Endothelial cell (in vitro differentiated cells): ENCODE data around the gene NHEJ1. TPM values are rescaled to one million over a fixed set of nuclear protein-coding genes. Genes with fewer than 3 reads are reported as not detected.

Experiments used
- DNase-seq: peaks from one replicate; pipeline ENCODE4 v3.0.0; 2021; ENCODE audit warnings: low spot score
- H3K27ac Mint-ChIP-seq: one replicate; pipeline ENCODE4 v1.8.0; 2021; ENCODE audit warnings: mixed read lengths, inconsistent platforms; ENCODE audit not compliant: unreplicated experiment
- H3K27me3 Mint-ChIP-seq: one replicate; pipeline ENCODE4 v1.8.0; 2021; ENCODE audit warnings: mild to moderate bottlenecking, moderate library complexity, mixed read lengths, inconsistent platforms; ENCODE audit not compliant: unreplicated experiment
- H3K36me3 Mint-ChIP-seq: one replicate; pipeline ENCODE4 v1.8.0; 2021; ENCODE audit warnings: mild to moderate bottlenecking, low read depth, mixed read lengths, inconsistent platforms; ENCODE audit not compliant: unreplicated experiment
- H3K4me1 Mint-ChIP-seq: one replicate; pipeline ENCODE4 v1.8.0; 2021; ENCODE audit warnings: mild to moderate bottlenecking, mixed read lengths, inconsistent platforms; ENCODE audit not compliant: unreplicated experiment
- H3K4me3 Mint-ChIP-seq: one replicate; pipeline ENCODE4 v1.8.0; 2021; ENCODE audit warnings: mild to moderate bottlenecking, mixed read lengths, inconsistent platforms; ENCODE audit not compliant: unreplicated experiment
- H3K9me3 Mint-ChIP-seq: one replicate; pipeline ENCODE4 v1.8.0; 2021; ENCODE audit warnings: mixed read lengths, inconsistent platforms; ENCODE audit not compliant: unreplicated experiment
- CTCF ChIP-seq: fragments of 200-600 bp; sonication (generic); IDR thresholded peaks from one replicate; pipeline ENCODE4 v1.5.0; 2021; ENCODE audit warnings: antibody characterized with exemption; ENCODE audit not compliant: unreplicated experiment
- total RNA-seq: library from RNA; stranded (reverse); fragmentation: NEBNext Ultra II Directional; extraction: Animal tissue kit (Norgen Biotek cat#: 25700); gene quantifications from one replicate; pipeline ENCODE4 v1.2.1, GENCODE V29; 2021; ENCODE audit not compliant: unreplicated experiment

Gene NHEJ1
- total RNA-seq, 1 donor from 2014 or later, result 11.1 TPM

DNA sequence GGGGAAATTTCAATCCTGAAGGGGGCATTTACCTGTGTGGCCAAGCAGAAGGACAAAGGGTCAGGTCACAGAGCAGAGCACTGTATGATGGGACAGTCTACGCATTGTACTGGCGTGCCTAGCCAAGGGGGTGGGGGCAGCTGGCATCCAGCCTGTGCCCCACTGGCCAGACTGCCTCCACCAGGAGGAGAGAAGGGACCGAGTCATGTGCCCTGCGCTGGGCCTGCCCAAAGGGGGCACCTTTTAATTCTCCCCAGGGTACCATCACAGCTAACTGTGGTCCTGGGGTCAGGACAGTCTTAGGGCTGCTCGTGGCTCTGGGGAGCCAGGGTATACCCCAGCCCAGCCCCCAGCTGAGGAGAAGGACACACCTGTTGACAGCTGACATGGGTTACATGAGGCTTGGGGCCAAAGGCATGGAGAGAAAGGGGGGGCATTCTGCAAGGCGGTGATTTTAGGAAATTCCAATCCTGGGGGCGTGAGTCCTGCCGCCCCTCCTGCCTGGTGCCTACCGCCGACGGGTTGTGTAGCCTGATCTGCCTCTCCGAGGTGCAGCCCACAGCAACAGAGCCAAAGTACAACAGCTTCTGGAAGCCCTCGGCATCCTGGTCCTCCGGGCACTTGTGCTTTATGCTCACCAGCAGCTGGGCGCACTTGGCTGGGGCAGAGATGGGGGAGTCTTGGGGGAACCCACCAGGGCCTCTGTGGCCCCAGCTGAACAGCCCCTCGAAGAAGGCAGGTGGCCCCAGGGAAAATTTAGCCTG lies 130.3 kb downstream of the NHEJ1 start:
- Mint-ChIP-seq H3K4me1 (no peaks in the 10 kb centered on the region), H3K9me3 (no peaks in the 10 kb centered on the region), H3K27me3 (peaks cover 2% of the 10 kb centered on the region), H3K27ac (no peak overlapping the region), H3K4me3 (no peak overlapping the region), H3K36me3 (no peaks in the 10 kb centered on the region)
- no peak for TF ChIP-seq CTCF
- no peak for DNase-seq

- DNase-seq, result peak; percentile 88
- H3K4me3 Mint-ChIP-seq, result no peak overlapping the region
- no peaks in the 10 kb centered on the region for H3K9me3 Mint-ChIP-seq
- no peaks in the 10 kb centered on the region for H3K36me3 Mint-ChIP-seq
- H3K27me3 Mint-ChIP-seq, result peaks cover 2% of the 10 kb centered on the region
- H3K4me1 Mint-ChIP-seq, result no peaks in the 10 kb centered on the region
- no peak overlapping the region for H3K27ac Mint-ChIP-seq
- TF ChIP-seq CTCF, result peak; percentile 95
Measured at GRCh38 chr2:219029829-219030165, 130.8 kb downstream of the NHEJ1 start.

DNA sequence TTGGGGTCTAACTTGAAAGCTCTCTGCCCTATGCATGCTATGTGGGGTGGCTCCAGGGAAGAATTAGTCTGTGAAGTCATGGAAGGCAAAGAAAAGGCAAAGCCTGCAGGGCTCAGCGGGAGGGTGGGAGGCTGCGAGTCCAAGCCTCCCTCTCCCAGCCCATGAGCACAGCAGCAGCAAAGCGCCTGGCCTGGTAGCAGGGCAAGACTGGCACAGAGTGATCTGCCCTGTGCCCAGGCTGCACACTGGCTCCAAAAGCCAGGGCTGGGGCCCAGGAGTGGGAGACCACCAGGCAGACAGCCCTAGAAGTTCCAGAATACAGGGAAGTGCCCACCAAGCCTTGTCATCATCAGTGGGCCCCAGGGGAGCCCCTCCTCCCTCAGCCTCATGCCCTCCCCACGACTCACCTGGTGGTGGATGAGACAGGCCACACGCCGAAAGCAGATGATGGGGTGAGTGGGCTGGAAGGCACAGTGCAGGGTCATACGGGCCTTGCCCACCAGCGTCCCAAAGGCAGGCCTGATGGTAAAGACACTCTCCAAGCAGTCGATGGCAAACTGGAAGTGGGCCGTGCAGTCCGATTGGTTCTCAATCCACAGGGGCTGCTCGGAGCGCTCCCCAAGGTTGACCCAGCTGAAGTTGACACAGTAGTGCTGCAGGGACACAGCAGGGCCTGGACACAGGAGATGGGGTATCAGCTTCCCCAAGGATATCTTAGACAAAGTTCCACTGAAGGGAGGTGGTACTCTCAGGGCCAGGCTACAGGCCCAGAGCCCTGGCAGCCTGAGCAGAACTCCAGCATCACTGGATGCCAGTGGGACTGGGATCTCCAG lies 131.4 kb downstream of the NHEJ1 start:
- Mint-ChIP-seq H3K27ac (no peak overlapping the region), H3K36me3 (no peaks in the 10 kb centered on the region), H3K27me3 (peaks cover 2% of the 10 kb centered on the region), H3K4me1 (no peaks in the 10 kb centered on the region), H3K4me3 (no peak overlapping the region), H3K9me3 (no peaks in the 10 kb centered on the region)
- no peak for TF ChIP-seq CTCF
- no peak for DNase-seq

DNA sequence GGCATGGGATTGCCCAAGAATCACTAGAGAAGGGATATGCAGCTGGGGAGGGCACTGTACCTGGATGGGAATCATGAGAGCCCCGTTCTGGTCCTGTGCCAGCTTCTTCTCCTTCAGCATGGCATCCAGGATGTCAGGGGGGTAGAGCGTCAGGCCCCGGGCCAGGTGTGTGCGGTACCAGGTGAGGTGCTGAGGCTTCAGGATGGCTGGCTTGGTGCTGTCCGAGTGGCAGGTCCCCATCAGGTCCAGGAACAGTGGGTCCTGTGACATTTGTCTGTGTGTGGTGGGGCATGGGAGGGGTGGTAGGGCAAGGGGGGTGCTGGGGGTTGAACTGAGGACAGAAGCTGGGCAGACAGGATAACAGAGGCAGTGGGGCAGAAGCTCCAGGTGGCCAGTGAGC lies 132.5 kb downstream of the NHEJ1 start:
- Mint-ChIP-seq H3K36me3 (no peaks in the 10 kb centered on the region), H3K4me3 (no peak overlapping the region), H3K9me3 (no peaks in the 10 kb centered on the region), H3K27me3 (peaks cover 4% of the 10 kb centered on the region), H3K4me1 (no peaks in the 10 kb centered on the region), H3K27ac (no peak overlapping the region)
- no peak for TF ChIP-seq CTCF
- DNase-seq, result no peak
